GM10847 (cell line): Measurements from ENCODE around the gene PGBD1.
A peak's percentile ranks its signal among the peaks of the same experiment; 100 is the strongest.

Source experiments
- POLR2A ChIP-seq: IDR thresholded peaks from 2 replicates; pipeline ENCODE4 v1.6.1; 2011; ENCODE audit not compliant: insufficient read length; ENCODE audit errors: extremely low read depth

Gene PGBD1

GRCh38 chr6:28263922-28264321 lies 17.4 kb upstream of the PGBD1 start:
- no peak for TF ChIP-seq POLR2A

GRCh38 chr6:28264834-28265401 lies 16.5 kb upstream of the PGBD1 start:
- no peak for TF ChIP-seq POLR2A

DNA sequence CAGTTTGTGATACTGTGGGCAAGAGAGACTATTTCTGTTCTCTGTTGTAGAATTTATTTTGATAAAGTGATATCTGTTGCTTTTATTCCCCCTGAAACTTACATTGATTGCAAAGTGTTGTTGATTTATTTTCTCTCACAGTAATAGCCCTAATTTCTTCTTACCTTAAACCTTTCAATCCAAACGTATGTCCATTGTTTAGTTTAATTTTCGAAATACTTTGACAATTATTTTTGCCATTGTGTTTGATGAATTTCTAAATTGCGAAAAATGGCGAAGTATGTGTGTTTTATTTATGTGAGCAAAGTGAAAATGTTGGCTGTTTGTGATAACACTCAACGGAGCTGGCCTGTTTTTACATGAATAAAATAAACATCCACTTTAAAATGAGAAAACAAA lies 14.8 kb upstream of the PGBD1 start:
- TF ChIP-seq POLR2A: no peak

DNA sequence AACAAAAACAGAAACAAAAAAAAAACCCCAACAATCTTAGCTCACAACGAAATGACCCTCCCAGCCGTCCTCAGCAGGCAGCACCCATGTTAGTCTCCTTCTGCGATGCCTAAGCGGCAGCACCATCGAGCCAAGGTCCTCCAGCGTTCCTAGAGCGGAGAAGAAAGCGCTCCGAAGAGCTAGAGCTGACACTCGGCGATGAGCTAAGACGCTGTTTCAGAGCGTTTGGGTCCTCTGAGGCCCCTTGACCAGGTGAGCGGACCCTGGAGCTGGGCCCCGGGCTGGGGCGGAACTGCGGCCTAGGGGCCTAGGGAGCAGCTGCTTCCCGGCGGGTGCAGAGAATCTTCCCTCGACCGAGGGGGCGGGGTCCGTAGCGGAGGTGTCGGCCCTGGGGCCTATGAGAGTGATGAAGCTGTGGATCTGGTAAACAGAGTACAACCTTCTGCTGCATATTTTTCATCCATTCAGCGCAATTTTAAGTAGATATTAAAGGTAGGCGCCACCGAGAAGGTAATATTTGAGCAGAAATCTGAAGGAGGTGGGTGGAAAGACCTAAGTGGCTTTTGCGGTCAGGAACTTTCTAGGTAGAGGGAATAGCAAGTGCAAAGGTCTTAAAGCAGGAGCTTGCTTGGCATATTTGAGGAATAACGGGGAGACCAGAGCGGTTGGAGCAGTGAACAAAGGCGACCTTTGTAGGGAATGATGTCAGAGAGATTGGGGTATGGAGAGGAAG lies 14.2 kb upstream of the PGBD1 start, which contains the start of gene ZSCAN26:
ZSCAN26 (plus strand) TSS at position 182 of the 733 bp plus-strand sequence. CDS start 4,777 bp downstream, outside the sequence.
- TF ChIP-seq POLR2A: peak; percentile 40

DNA sequence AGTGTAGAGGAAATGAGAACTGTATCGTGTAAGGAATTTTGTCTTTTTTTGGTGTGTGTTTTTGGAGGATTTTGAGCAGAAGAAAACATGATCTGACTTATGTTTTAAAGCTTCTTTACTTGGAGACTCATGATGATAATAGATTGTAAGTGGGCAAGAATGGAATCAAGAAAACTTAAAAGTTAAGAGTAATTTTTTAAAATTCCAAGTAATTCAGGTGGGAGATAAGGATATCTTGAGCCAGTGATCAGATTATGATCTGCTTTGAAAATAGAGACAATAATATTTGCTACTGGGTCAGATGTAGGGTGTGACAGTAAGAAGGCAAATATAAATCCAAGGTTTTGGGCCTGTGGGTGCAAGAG lies 13.7 kb upstream of the PGBD1 start:
- no peak for TF ChIP-seq POLR2A

DNA sequence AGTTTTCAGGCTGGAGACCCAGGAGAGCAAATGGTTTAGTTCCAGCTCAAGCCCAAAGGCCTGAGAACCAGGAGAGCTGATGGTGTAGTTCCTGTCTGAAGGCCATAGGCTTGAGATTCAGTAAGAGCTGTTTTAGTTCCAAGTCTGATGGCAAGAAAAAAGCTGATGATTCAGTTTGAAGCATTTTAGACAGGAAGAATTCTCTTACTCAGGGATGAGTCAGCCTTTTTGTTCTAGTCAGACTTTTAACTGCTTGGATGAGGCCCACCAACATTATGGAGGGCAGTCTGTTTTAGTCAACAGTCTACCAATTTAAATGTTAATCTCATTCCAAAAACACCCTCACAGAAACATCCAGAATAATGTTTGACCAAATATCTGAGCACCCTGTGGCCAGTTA lies 11.9 kb upstream of the PGBD1 start:
- no peak for TF ChIP-seq POLR2A

DNA sequence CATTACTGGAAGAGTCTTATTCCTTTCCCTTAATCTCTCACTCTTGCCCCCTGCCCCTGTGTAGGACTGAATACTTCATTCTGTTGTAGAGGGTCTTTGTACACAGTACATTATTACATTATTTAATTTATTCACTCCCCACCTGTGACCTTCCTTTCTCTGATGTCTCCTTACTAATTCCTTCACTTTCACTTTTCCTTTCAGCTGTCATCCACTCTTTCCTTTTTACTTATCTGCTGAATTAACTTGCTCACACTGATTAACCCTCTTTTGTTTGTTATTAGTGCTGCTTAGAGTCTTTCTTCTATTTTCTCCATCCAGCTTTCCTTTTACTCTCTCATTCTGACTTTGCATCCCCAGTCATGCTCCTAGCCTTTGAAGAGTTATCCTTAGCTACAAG lies 6.5 kb upstream of the PGBD1 start:
- TF ChIP-seq POLR2A: no peak

DNA sequence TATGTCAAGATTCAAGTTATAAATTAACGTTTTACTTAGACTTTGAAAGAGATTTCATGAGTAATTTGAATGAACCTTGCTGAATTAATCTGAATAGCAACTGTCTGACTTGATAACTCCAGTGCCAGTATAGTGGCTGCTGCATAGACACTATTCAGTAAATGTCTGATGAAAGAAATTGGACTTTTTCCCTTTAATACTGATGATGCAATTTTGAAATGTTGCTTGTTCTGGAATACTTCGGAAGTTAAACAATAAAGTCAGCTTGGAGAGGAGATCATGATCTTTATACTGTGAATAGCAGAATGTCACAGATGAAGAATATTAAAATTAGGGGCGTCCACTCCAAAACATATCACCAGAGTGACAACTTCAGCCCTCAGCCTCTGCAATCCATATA lies 3.6 kb upstream of the PGBD1 start:
- TF ChIP-seq POLR2A: no peak

DNA sequence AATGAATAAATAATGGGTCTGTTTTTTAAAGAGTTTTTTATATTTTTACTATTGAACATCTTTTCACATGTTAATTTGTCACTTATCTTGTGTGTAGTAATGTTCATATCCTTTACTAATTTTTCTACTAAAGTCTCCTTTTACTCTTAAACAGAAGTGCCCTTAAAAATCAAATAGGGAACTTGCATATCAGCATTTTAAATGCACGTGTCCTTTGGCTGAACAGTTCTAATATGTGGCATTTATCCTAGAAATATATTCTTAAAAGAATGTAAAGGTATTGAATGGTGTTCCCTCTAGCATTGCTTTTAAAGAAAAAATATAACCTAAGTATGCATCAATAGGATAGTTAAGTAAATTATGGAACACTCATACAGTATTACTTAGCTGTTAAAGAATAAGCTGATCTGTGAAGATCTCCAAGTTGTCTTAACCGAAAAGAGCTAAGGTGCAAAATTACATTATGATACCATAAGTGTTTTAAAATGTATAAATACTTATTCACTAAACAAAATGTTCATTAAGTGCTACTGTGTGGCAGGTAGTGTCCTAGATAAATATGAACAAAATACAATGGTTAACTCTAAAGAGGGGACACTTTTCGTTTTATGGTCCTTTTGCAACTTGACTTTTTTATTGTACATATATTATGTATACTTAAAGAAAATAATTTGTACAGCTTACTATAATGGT lies 631 bp upstream of the PGBD1 start:
- no peak for TF ChIP-seq POLR2A

- TF ChIP-seq POLR2A: no peak
Observed at GRCh38 chr6:28282926-28283325, 1.6 kb downstream of the PGBD1 start.

DNA sequence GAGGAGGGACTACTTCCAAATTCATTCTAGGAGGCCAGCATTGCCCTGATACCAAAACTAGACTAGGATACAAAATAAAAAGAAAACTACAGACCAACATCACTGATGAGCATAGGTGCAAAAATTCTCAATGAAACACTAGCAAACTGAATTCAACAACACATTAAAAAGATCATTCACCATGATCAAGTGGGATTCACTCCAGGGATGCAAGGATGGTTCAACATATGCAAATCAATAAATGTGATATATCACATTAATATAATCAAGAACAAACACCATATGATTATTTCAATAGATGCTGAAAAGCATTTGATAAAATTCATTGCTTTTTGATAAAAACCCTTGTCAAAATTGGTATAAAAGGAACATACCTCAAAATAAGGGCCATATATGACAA lies 10.2 kb downstream of the PGBD1 start:
- no peak for TF ChIP-seq POLR2A

DNA sequence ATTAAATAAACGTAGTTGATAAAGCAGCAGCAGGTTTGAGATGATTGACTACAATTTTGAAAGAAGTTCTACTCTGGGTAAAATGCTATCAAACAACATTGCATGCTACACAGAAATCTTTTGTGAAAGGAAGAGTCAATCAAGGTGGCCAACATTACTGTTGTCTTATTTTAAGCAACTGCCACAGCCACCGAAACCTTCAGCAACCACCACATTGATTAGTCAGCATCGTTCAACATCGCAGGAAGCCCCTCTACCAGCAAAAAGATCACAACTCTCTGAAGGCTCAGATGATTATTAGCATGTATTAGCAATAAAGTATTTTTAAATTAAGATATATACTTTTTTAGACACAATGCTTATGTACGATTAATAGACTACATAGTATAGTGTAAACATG lies 14.0 kb downstream of the PGBD1 start:
- TF ChIP-seq POLR2A: no peak

GRCh38 chr6:28296520-28297060 lies 15.2 kb downstream of the PGBD1 start:
- TF ChIP-seq POLR2A: no peak

DNA sequence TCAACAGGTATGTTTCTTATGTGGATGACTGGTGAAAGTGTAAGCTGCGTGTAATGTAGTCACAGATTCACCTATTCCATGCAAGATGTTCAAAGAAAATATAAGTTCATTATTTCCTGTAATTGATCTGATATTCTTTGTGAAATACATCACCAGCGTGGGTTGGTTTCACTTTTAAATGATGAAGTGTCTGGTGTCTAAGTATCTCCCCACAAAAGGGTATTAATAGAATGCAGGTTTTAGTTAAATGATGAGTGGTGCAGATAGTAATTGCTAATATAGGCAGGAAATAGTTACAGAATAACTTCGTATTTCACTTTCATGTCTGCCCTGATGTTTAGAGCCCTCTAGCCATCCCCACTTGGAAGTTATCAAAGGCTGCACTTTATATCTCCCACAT lies 22.2 kb downstream of the PGBD1 start:
- no peak for TF ChIP-seq POLR2A

- no peak for TF ChIP-seq POLR2A
Observed at GRCh38 chr6:28311139-28311823, 29.9 kb downstream of the PGBD1 start.
